Measurements from ENCODE around the gene CNEP1R1. TPM values are rescaled to one million over a fixed set of nuclear protein-coding genes. Genes with fewer than 3 reads are reported as not detected.

CNEP1R1 gene
- total and polyA plus RNA-seq, 2 experiments from 2014 or later, result 14.4 to 24.3 TPM

DNA sequence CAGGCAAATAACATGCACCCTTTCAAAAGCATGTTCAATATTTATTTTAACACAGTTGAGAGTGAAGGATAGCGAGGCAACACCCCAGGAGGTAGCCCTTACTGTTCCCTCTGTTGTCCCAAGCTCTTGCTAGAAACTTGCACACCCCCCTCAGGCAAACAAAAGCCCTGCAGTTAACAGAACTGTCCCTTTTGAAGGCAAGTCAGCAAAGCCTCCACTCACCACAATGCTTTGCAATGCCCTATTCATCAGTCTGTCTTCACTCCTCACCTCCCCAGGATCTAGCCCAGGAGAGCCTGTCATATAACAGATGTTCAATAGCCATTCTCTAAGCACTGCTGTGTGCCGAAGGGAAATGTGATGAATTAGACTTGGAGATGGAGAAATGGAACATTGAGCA is 3.5 kb upstream of the CNEP1R1 start:
- TF ChIP-seq, protein P1, sequence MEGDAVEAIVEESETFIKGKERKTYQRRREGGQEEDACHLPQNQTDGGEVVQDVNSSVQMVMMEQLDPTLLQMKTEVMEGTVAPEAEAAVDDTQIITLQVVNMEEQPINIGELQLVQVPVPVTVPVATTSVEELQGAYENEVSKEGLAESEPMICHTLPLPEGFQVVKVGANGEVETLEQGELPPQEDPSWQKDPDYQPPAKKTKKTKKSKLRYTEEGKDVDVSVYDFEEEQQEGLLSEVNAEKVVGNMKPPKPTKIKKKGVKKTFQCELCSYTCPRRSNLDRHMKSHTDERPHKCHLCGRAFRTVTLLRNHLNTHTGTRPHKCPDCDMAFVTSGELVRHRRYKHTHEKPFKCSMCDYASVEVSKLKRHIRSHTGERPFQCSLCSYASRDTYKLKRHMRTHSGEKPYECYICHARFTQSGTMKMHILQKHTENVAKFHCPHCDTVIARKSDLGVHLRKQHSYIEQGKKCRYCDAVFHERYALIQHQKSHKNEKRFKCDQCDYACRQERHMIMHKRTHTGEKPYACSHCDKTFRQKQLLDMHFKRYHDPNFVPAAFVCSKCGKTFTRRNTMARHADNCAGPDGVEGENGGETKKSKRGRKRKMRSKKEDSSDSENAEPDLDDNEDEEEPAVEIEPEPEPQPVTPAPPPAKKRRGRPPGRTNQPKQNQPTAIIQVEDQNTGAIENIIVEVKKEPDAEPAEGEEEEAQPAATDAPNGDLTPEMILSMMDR (IDR thresholded peaks at IDR 0.05; ENCODE audit: low read depth, low read length), result peak; percentile 14
- DNase-seq (ENCODE audit: low read depth in 1 of 2, low spot score in 1 of 2), result peak; percentile 27 to 52
- Histone ChIP-seq H3K36me3 (no peaks in the 10 kb centered on the region), H3K9me3 (ENCODE audit: low read depth) (no peaks in the 10 kb centered on the region), H3K27me3 (no peaks in the 10 kb centered on the region), H3K27ac (no peak overlapping the region), H3K4me3 (no peak overlapping the region), H3K4me1 (ENCODE audit: low read depth) (peaks cover 6% of the 10 kb centered on the region)

DNA sequence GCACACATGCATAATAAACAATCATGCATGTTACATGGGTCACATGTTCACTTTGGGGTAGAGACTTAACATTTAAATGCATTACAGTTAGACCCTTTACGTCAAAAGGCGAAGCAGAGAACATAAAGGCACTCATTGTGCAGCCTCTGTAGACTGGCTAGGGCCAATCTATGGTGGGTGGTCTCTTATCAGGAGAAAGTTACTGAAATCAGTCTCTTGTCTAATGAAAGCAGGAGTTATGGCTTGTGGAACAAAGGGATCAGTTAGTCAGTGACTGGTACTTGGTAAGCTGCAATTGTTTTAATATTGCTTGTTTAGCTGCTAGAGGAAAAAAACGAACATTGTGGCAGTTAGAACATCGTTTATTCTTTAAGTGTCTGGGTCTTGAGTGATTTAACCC is 1.4 kb upstream of the CNEP1R1 start:
- TF ChIP-seq, protein P1 (IDR thresholded peaks at IDR 0.05; ENCODE audit: low read depth, low read length), result no peak
- H3K9me3 ChIP-seq (ENCODE audit: low read depth), result no peaks in the 10 kb centered on the region
- H3K36me3 ChIP-seq, result no peaks in the 10 kb centered on the region
- no peak overlapping the region for H3K27ac ChIP-seq
- peaks cover 6% of the 10 kb centered on the region for H3K4me1 ChIP-seq (ENCODE audit: low read depth)
- no peaks in the 10 kb centered on the region for H3K27me3 ChIP-seq
- no peak overlapping the region for H3K4me3 ChIP-seq
- no peak for DNase-seq (ENCODE audit: low read depth in 1 of 2, low spot score in 1 of 2)

DNA sequence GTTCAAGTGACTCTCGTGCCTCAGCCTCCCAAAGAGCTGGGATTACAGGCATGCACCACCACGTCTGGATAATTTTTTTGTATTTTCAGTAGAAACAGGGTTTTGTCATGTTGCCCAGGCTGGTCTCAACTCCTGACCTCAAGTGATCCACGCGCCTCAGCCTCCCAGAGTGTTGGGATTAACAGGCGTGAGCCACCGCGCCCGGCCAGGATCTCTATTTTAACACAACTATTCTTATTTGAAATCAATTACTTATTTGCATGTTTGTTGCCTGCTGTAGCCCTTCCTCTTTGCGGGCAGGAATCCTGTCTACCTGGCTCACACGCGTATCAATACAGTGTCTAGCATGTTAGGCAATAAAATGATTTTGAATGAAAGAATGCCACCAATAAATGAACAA is 818 bp upstream of the CNEP1R1 start:
- Histone ChIP-seq H3K4me1 (ENCODE audit: low read depth) (peaks cover 6% of the 10 kb centered on the region), H3K27ac (no peak overlapping the region), H3K27me3 (no peaks in the 10 kb centered on the region), H3K4me3 (no peak overlapping the region), H3K9me3 (ENCODE audit: low read depth) (no peaks in the 10 kb centered on the region), H3K36me3 (no peaks in the 10 kb centered on the region)
- TF ChIP-seq, protein P1 (IDR thresholded peaks at IDR 0.05; ENCODE audit: low read depth, low read length), result no peak
- DNase-seq (ENCODE audit: low read depth in 1 of 2, low spot score in 1 of 2), result no peak

DNA sequence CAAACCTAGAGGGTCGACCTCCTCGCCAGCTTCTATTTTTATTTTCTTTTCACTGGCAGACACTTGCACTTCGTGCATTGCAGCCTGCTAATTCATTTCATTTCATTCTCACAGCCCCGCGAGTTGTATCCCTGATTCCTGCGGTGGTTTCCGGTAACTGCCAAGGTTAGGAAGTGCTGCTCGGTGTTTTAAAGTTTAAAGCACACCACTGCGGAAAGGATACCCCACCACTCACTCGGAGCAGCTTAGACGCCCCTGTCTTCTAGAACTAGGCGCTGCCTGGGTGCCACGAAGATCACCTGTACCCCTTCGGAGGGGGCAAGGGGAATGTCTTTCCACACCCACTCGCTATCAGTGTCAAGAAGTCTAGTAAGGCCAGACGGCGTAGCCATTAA is 509 bp downstream of the CNEP1R1 start:
- Histone ChIP-seq H3K9me3 (ENCODE audit: low read depth) (no peaks in the 10 kb centered on the region), H3K27ac (peak overlapping the region; percentile 66), H3K27me3 (no peaks in the 10 kb centered on the region), H3K4me3 (peak overlapping the region; percentile 90), H3K36me3 (peaks cover 9% of the 10 kb centered on the region), H3K4me1 (ENCODE audit: low read depth) (peaks cover 6% of the 10 kb centered on the region)
- DNase-seq (ENCODE audit: low read depth in 1 of 2, low spot score in 1 of 2), result peak; percentile 22 to 55
- TF ChIP-seq, protein P1 (IDR thresholded peaks at IDR 0.05; ENCODE audit: low read depth, low read length), result no peak

DNA sequence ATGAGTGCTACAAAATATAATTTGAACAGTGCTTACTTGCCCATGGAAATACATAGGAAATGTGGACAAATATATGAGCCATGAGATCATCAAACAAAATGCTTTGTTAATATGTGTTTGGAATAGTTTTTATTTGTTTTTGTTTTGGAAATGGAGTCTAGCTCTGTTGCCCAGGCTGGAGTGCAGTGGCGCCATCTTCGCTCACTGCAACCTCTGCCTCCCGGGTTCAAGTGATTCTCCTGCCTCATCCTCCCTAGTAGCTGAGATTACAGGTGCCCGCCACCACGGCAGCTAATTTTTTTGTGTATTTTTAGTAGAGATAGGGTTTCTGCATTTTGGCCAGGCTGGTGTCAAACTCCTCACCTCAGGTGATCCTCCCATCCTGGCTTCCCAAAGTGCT is 2.8 kb downstream of the CNEP1R1 start:
- Histone ChIP-seq H3K4me1 (ENCODE audit: low read depth) (peaks cover 6% of the 10 kb centered on the region), H3K9me3 (ENCODE audit: low read depth) (no peaks in the 10 kb centered on the region), H3K4me3 (no peak overlapping the region), H3K27ac (no peak overlapping the region), H3K27me3 (no peaks in the 10 kb centered on the region), H3K36me3 (peaks cover 22% of the 10 kb centered on the region)
- no peak for DNase-seq (ENCODE audit: low read depth in 1 of 2, low spot score in 1 of 2)
- TF ChIP-seq, protein P1 (IDR thresholded peaks at IDR 0.05; ENCODE audit: low read depth, low read length), result no peak

Measured in cardiac muscle cell (in vitro differentiated cells and primary cell).